PC-9 (cell line): Measurements from ENCODE around the gene DIAPH3. TPM values are rescaled to one million over a fixed set of nuclear protein-coding genes. Genes with fewer than 3 reads are reported as not detected.

Source experiments
- BruUV-seq: library from RNA; stranded (reverse); fragments of 400-500 nt; replicated peaks from 2 replicates; lab custom pipeline; 2021; lab: Mats Ljungman, UMichigan
- CTCF ChIA-PET: fragments of 300-600 bp; sonication (Branson Sonifier 250); formaldehyde crosslinking; loops from one replicate; lab custom pipeline; 2022; ENCODE audit warnings: antibody characterized with exemption; lab: Charles Lee
- POLR2A ChIA-PET: fragments of 300-600 bp; sonication (Branson Sonifier 250); formaldehyde crosslinking; loops from one replicate; lab custom pipeline; 2022; ENCODE audit warnings: antibody characterized with exemption; ENCODE audit not compliant: unreplicated experiment; lab: Charles Lee
- DNase-seq, 2 experiments: peaks; one replicate each; pipeline versions ENCODE4 v3.0.0 to v3.0.0-alpha.2; 2015 to 2022; ENCODE audit warnings: mixed read lengths in 1 of 2
- H2AFZ ChIP-seq: fragments of 200-600 bp; sonication (generic); 2 replicates; pipeline ENCODE4 v1.8.1; 2017; ENCODE audit warnings: antibody characterized with exemption
- H3F3A ChIP-seq: fragments of 200-600 bp; sonication (generic); 2 replicates; pipeline ENCODE4 v1.8.1; 2017; ENCODE audit warnings: antibody characterized with exemption, mild to moderate bottlenecking, low read depth; ENCODE audit not compliant: insufficient read depth
- H3K27ac ChIP-seq: fragments of 200-600 bp; sonication (generic); 2 replicates; pipeline ENCODE4 v1.6.1; 2016; ENCODE audit warnings: mixed run types
- H3K27me3 ChIP-seq: fragments of 200-600 bp; sonication (generic); 2 replicates; pipeline ENCODE4 v1.6.1; 2016; ENCODE audit warnings: low read depth, mixed run types; ENCODE audit not compliant: insufficient read depth
- H3K36me3 ChIP-seq: fragments of 200-600 bp; sonication (generic); 2 replicates; pipeline ENCODE4 v1.6.1; 2016; ENCODE audit warnings: low read depth, mixed run types
- H3K4me1 ChIP-seq: fragments of 200-600 bp; sonication (generic); replicated peaks from 2 replicates; pipeline ENCODE4 v1.6.1; 2016; ENCODE audit warnings: mixed run types; ENCODE audit not compliant: insufficient read depth
- H3K4me2 ChIP-seq: fragments of 200-600 bp; sonication (generic); 2 replicates; pipeline ENCODE4 v1.6.1; 2017; ENCODE audit warnings: mixed run types
- H3K4me3 ChIP-seq: fragments of 200-600 bp; sonication (generic); 2 replicates; pipeline ENCODE4 v1.6.1; 2016; ENCODE audit warnings: mixed run types
- H3K79me2 ChIP-seq: fragments of 200-600 bp; sonication (generic); 2 replicates; pipeline ENCODE4 v1.6.1; 2017; ENCODE audit warnings: low read depth, mixed run types
- H3K9me2 ChIP-seq: fragments of 200-600 bp; sonication (generic); 2 replicates; pipeline ENCODE4 v1.8.1; 2017; ENCODE audit warnings: mild to moderate bottlenecking; ENCODE audit not compliant: insufficient read depth
- H3K9me3 ChIP-seq: fragments of 200-600 bp; sonication (generic); 2 replicates; pipeline ENCODE4 v1.8.1; 2016; ENCODE audit warnings: low read depth; ENCODE audit not compliant: insufficient read depth
- H4K20me1 ChIP-seq: fragments of 200-600 bp; sonication (generic); 2 replicates; pipeline ENCODE4 v1.8.1; 2017; ENCODE audit not compliant: insufficient read depth
- CTCF ChIP-seq: fragments of 200-600 bp; sonication (generic); conservative IDR thresholded peaks from 2 replicates; pipeline ENCODE4 v1.6.1; 2017; ENCODE audit warnings: mixed run types, antibody characterized with exemption, mild to moderate bottlenecking, moderate library complexity
- EZH2 ChIP-seq: fragments of 200-600 bp; sonication (generic); IDR thresholded peaks from 2 replicates; pipeline ENCODE4 v1.8.0; 2017; ENCODE audit warnings: antibody characterized with exemption, low read depth
- intact Hi-C: fragments of 100-400 bp; cut with micrococcal nuclease; formaldehyde crosslinking; loops from one replicate; pipeline ENCODE4 v1.10.0; 2022; ENCODE audit not compliant: unreplicated experiment
- total RNA-seq: library from RNA; stranded (reverse); gene quantifications from 2 replicates; pipeline ENCODE4 v1.2.3, GENCODE V29; 2021

The DIAPH3 gene
- total RNA-seq, 1 experiment from 2014 or later = 39.3 TPM

GRCh38 chr13:59706101-59706976 is 457.4 kb downstream of the DIAPH3 start:
- Histone ChIP-seq H3K4me3 (no peak overlapping the region), H3F3A (no peaks in the 10 kb centered on the region), H3K27me3 (no peaks in the 10 kb centered on the region), H3K9me3 (no peaks in the 10 kb centered on the region), H3K79me2 (no peaks in the 10 kb centered on the region), H3K9me2 (no peaks in the 10 kb centered on the region), H2AFZ (no peak overlapping the region), H3K4me1 (no peaks in the 10 kb centered on the region), H3K36me3 (no peaks in the 10 kb centered on the region), H3K27ac (no peak overlapping the region), H4K20me1 (no peaks in the 10 kb centered on the region), H3K4me2 (no peak overlapping the region)
- BruUV-seq = no TSS peak
- POLR2A ChIA-PET = no interaction called here
- TF ChIP-seq EZH2 = no peak
- no peak for TF ChIP-seq CTCF
- no peak for DNase-seq
- CTCF ChIA-PET = no interaction called here
- intact Hi-C loops = no loop called here

GRCh38 chr13:59702269-59702668 is 461.5 kb downstream of the DIAPH3 start:
- Histone ChIP-seq H3K4me2 (no peak overlapping the region), H4K20me1 (no peaks in the 10 kb centered on the region), H3K36me3 (no peaks in the 10 kb centered on the region), H2AFZ (no peak overlapping the region), H3F3A (no peaks in the 10 kb centered on the region), H3K27ac (no peak overlapping the region), H3K4me3 (no peak overlapping the region), H3K9me2 (no peaks in the 10 kb centered on the region), H3K27me3 (no peaks in the 10 kb centered on the region), H3K9me3 (no peaks in the 10 kb centered on the region), H3K4me1 (no peaks in the 10 kb centered on the region), H3K79me2 (no peaks in the 10 kb centered on the region)
- no peak for TF ChIP-seq EZH2
- no peak for TF ChIP-seq CTCF
- BruUV-seq = no TSS peak
- POLR2A ChIA-PET = no interaction called here
- intact Hi-C loops = no loop called here
- CTCF ChIA-PET = no interaction called here
- no peak for DNase-seq

GRCh38 chr13:59701261-59701660 is 462.5 kb downstream of the DIAPH3 start:
- Histone ChIP-seq H3K4me1 (no peaks in the 10 kb centered on the region), H4K20me1 (no peaks in the 10 kb centered on the region), H3K27me3 (no peaks in the 10 kb centered on the region), H3K4me3 (no peak overlapping the region), H3K9me2 (no peaks in the 10 kb centered on the region), H3K27ac (no peak overlapping the region), H3K36me3 (no peaks in the 10 kb centered on the region), H3K9me3 (no peaks in the 10 kb centered on the region), H3K79me2 (no peaks in the 10 kb centered on the region), H2AFZ (no peak overlapping the region), H3K4me2 (no peak overlapping the region), H3F3A (no peaks in the 10 kb centered on the region)
- POLR2A ChIA-PET = no interaction called here
- no peak for TF ChIP-seq EZH2
- no peak for TF ChIP-seq CTCF
- intact Hi-C loops = no loop called here
- CTCF ChIA-PET = no interaction called here
- BruUV-seq = no TSS peak
- no peak for DNase-seq
